ENCODE measurements around the gene CSRP1. TPM values are rescaled to one million over a fixed set of nuclear protein-coding genes. Genes with fewer than 3 reads are reported as not detected.

Gene CSRP1
- total RNA-seq, 4 donors from 2014 or later, result 548 to 1,751 (median 1,444) TPM

- TF ChIP-seq CTCF (IDR thresholded peaks at IDR 0.05) (no peak), POLR2A (IDR thresholded peaks at IDR 0.05) (peak; percentile 23 to 69), EP300 (IDR thresholded peaks at IDR 0.05) (peak; percentile 95 to 97)
- no peak for DNase-seq (ENCODE audit: low spot score in 2 of 2)
- H3K4me1 ChIP-seq, result peaks cover 3 to 90% (median 60%) of the 10 kb centered on the region in 4 donors
Measured at GRCh38 chr1:201503397-201504176, 3.3 kb downstream of the CSRP1 start.

GRCh38 chr1:201502511-201502857 is 4.4 kb downstream of the CSRP1 start:
- Histone ChIP-seq H3K36me3 (no peaks in the 10 kb centered on the region), H3K4me3 (peak overlapping the region in 2 of 4 donors; percentile 2 to 87), H3K9me3 (no peaks in the 10 kb centered on the region), H3K27ac (peak overlapping the region; percentile 88 to 98 (median 92)), H3K4me1 (peaks cover 3 to 93% (median 61%) of the 10 kb centered on the region in 4 donors), H3K27me3 (no peaks in the 10 kb centered on the region)
- TF ChIP-seq POLR2A (IDR thresholded peaks at IDR 0.05) (no peak), CTCF (IDR thresholded peaks at IDR 0.05) (no peak), EP300 (IDR thresholded peaks at IDR 0.05) (no peak)
- DNase-seq (ENCODE audit: low spot score in 2 of 2), result no peak
- WGBS, 2 donors, result 61 to 65% methylated on average over 3 of the region's 3 CpGs

More at GRCh38 chr1:201503397-201504176, 3.3 kb downstream of the CSRP1 start:
- peak overlapping the region; percentile 88 to 98 (median 92) for H3K27ac ChIP-seq
- H3K4me3 ChIP-seq, result peak overlapping the region; percentile 4 to 87 (median 64)
- no peaks in the 10 kb centered on the region for H3K36me3 ChIP-seq
- 17 to 20% methylated on average over 13 of the region's 13 CpGs for WGBS, 2 donors
- H3K9me3 ChIP-seq, result no peaks in the 10 kb centered on the region
- H3K27me3 ChIP-seq, result no peaks in the 10 kb centered on the region

- WGBS, 2 donors, result 65 to 72% methylated on average over 9 to 10 of the region's 10 CpGs
- peak overlapping the region in 3 of 4 donors; percentile 2 to 87 (median 13) for H3K4me3 ChIP-seq
Measured at GRCh38 chr1:201501812-201502510, 5.0 kb downstream of the CSRP1 start.

GRCh38 chr1:201501144-201501543 is 5.8 kb downstream of the CSRP1 start:
- DNase-seq (ENCODE audit: low spot score in 2 of 2), result no peak
- peak overlapping the region; percentile 88 to 98 (median 92) for H3K27ac ChIP-seq
- H3K4me3 ChIP-seq, result peak overlapping the region in 2 of 4 donors; percentile 14
- no peaks in the 10 kb centered on the region for H3K27me3 ChIP-seq
- H3K36me3 ChIP-seq, result no peaks in the 10 kb centered on the region
- H3K4me1 ChIP-seq, result peaks cover 3 to 98% (median 69%) of the 10 kb centered on the region in 4 donors
- 50 to 69% methylated on average over 8 of the region's 8 CpGs for WGBS, 2 donors
- TF ChIP-seq EP300 (IDR thresholded peaks at IDR 0.05) (no peak), POLR2A (IDR thresholded peaks at IDR 0.05) (no peak)
- H3K9me3 ChIP-seq, result no peaks in the 10 kb centered on the region

More at GRCh38 chr1:201501812-201502510, 5.0 kb downstream of the CSRP1 start:
- Histone ChIP-seq H3K27ac (peak overlapping the region; percentile 88 to 98 (median 92)), H3K9me3 (no peaks in the 10 kb centered on the region), H3K4me1 (peaks cover 3 to 92% (median 61%) of the 10 kb centered on the region in 4 donors), H3K27me3 (no peaks in the 10 kb centered on the region), H3K36me3 (no peaks in the 10 kb centered on the region)
- DNase-seq (ENCODE audit: low spot score in 2 of 2), result no peak
- TF ChIP-seq EP300 (IDR thresholded peaks at IDR 0.05), result no peak
- no peak for TF ChIP-seq POLR2A (IDR thresholded peaks at IDR 0.05)
- no peak for TF ChIP-seq CTCF (IDR thresholded peaks at IDR 0.05)

- peak; percentile 45 to 56 for DNase-seq (ENCODE audit: low spot score in 2 of 2)
- 23 to 24% methylated on average over 4 of the region's 4 CpGs for WGBS, 2 donors
- H3K27me3 ChIP-seq, result no peaks in the 10 kb centered on the region
- H3K9me3 ChIP-seq, result no peaks in the 10 kb centered on the region
- H3K4me1 ChIP-seq, result peaks cover 3 to 98% (median 70%) of the 10 kb centered on the region in 4 donors
- peak overlapping the region; percentile 88 to 98 (median 92) for H3K27ac ChIP-seq
- TF ChIP-seq POLR2A (IDR thresholded peaks at IDR 0.05) (no peak), CTCF (IDR thresholded peaks at IDR 0.05) (no peak), EP300 (IDR thresholded peaks at IDR 0.05) (peak in 1 of 2 donors; percentile 67)
- H3K4me3 ChIP-seq, result peak overlapping the region in 3 of 4 donors; percentile 11 to 14 (median 14)
- peaks cover 0 to under 1% (median 0%) of the 10 kb centered on the region in 3 donors for H3K36me3 ChIP-seq
Measured at GRCh38 chr1:201500670-201501120, 6.2 kb downstream of the CSRP1 start.

All from tibial nerve (tissue), 4 donors.